Neuron (in vitro differentiated cells): ENCODE measurements around the gene LARGE1.

Experiments used
- H2AFZ ChIP-seq: one replicate; pipeline ENCODE4 v1.6.1; 2013; ENCODE audit warnings: low read depth, mild to moderate bottlenecking, inconsistent platforms, low read length, moderate library complexity
- H3K27me3 ChIP-seq: one replicate; pipeline ENCODE4 v1.6.1; 2013; ENCODE audit warnings: low read length; ENCODE audit not compliant: insufficient read depth
- H3K36me3 ChIP-seq: one replicate; pipeline ENCODE4 v1.6.1; 2013; ENCODE audit warnings: low read length; ENCODE audit not compliant: insufficient read depth
- H3K4me1 ChIP-seq: one replicate; pipeline ENCODE4 v1.6.1; 2013; ENCODE audit warnings: low read length; ENCODE audit not compliant: insufficient read depth
- H3K4me3 ChIP-seq: 2 replicates; pipeline ENCODE4 v1.5.1; 2013; ENCODE audit warnings: mild to moderate bottlenecking, low read length, moderate library complexity
- H3K9me3 ChIP-seq: one replicate; pipeline ENCODE4 v1.6.1; 2013; ENCODE audit warnings: low read length

The LARGE1 gene

GRCh38 chr22:33728847-33729246 lies 191.4 kb downstream of the LARGE1 start:
- Histone ChIP-seq H2AFZ (no peak overlapping the region), H3K4me3 (no peak overlapping the region), H3K4me1 (peaks cover 14% of the 10 kb centered on the region), H3K36me3 (no peaks in the 10 kb centered on the region), H3K9me3 (no peaks in the 10 kb centered on the region), H3K27me3 (no peaks in the 10 kb centered on the region)

DNA sequence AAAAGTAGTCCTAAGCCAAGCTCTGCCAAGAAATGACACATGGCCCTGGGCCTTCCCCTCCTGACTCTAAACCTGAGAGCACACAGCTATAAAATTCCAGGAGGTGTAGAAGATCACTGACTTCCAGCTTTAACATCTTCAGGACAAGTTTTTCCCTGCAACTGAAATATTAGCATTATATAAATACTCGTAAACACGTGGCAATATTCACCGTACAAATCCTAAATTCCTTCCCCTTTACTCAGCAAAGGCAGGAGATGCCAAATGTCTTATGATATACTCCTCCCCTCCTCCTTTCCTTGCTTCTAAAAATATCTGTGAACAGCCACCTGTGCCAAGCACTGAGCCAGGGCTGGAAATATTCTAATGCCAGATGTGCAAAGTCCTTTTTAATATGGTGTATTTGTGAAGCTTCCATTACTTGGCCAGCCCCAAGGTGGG lies 194.0 kb downstream of the LARGE1 start:
- Histone ChIP-seq H3K27me3 (no peaks in the 10 kb centered on the region), H2AFZ (no peak overlapping the region)

GRCh38 chr22:33723915-33724314 lies 196.4 kb downstream of the LARGE1 start:
- Histone ChIP-seq H3K4me3 (no peak overlapping the region), H3K4me1 (peaks cover 30% of the 10 kb centered on the region), H3K27me3 (no peaks in the 10 kb centered on the region), H3K9me3 (peaks cover 3% of the 10 kb centered on the region), H3K36me3 (no peaks in the 10 kb centered on the region), H2AFZ (no peak overlapping the region)

More for the DNA sequence above, 194.0 kb downstream of the LARGE1 start:
- no peaks in the 10 kb centered on the region for H3K36me3 ChIP-seq
- H3K4me3 ChIP-seq: no peak overlapping the region
- H3K4me1 ChIP-seq: peaks cover 30% of the 10 kb centered on the region
- no peaks in the 10 kb centered on the region for H3K9me3 ChIP-seq

DNA sequence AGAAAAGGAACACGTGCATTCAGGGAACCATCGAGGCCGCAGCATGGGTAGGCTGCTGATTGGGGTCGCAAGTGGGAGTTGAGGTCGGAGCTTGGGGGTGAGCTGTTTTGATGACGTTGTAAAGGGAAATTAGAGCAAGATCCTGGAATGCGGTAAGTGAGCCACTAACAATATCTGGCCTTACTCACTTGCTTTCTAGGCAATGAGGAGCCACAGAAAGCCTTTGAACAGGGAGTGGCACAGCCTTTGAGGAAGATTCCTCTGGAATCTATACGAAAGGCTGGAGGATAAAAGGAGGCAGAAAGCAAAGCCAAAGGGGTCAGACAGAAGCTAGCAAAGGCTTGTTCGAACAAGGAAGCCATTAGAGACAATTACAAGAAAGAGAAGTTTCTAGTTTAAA lies 197.5 kb downstream of the LARGE1 start:
- no peak overlapping the region for H2AFZ ChIP-seq
- no peaks in the 10 kb centered on the region for H3K36me3 ChIP-seq
- peaks cover 6% of the 10 kb centered on the region for H3K9me3 ChIP-seq
- H3K4me3 ChIP-seq: no peak overlapping the region
- peaks cover 30% of the 10 kb centered on the region for H3K4me1 ChIP-seq
- no peaks in the 10 kb centered on the region for H3K27me3 ChIP-seq

- H3K4me3 ChIP-seq: no peak overlapping the region
- no peaks in the 10 kb centered on the region for H3K27me3 ChIP-seq
- H3K36me3 ChIP-seq: no peaks in the 10 kb centered on the region
- no peak overlapping the region for H2AFZ ChIP-seq
- H3K4me1 ChIP-seq: peaks cover 30% of the 10 kb centered on the region
- peaks cover 6% of the 10 kb centered on the region for H3K9me3 ChIP-seq
Observed at GRCh38 chr22:33720166-33720878, 200.0 kb downstream of the LARGE1 start.

GRCh38 chr22:33717694-33718396 lies 202.4 kb downstream of the LARGE1 start:
- no peaks in the 10 kb centered on the region for H3K27me3 ChIP-seq
- H3K9me3 ChIP-seq: peaks cover 14% of the 10 kb centered on the region
- no peaks in the 10 kb centered on the region for H3K36me3 ChIP-seq
- peaks cover 15% of the 10 kb centered on the region for H3K4me1 ChIP-seq
- H2AFZ ChIP-seq: no peak overlapping the region
- H3K4me3 ChIP-seq: no peak overlapping the region

GRCh38 chr22:33715237-33715985 lies 204.9 kb downstream of the LARGE1 start:
- Histone ChIP-seq H3K4me3 (no peak overlapping the region), H3K36me3 (no peaks in the 10 kb centered on the region), H3K4me1 (peaks cover 33% of the 10 kb centered on the region), H2AFZ (no peak overlapping the region), H3K27me3 (no peaks in the 10 kb centered on the region), H3K9me3 (peaks cover 11% of the 10 kb centered on the region)

GRCh38 chr22:33710326-33710725 lies 209.9 kb downstream of the LARGE1 start:
- H3K4me1 ChIP-seq: peaks cover 47% of the 10 kb centered on the region
- no peaks in the 10 kb centered on the region for H3K27me3 ChIP-seq
- no peak overlapping the region for H2AFZ ChIP-seq
- H3K36me3 ChIP-seq: no peaks in the 10 kb centered on the region
- no peak overlapping the region for H3K4me3 ChIP-seq
- peaks cover 7% of the 10 kb centered on the region for H3K9me3 ChIP-seq

- Histone ChIP-seq H3K9me3 (peaks cover 2% of the 10 kb centered on the region), H2AFZ (no peak overlapping the region), H3K4me3 (no peak overlapping the region), H3K4me1 (peaks cover 39% of the 10 kb centered on the region), H3K27me3 (no peaks in the 10 kb centered on the region), H3K36me3 (no peaks in the 10 kb centered on the region)
Observed at GRCh38 chr22:33707581-33707980, 212.7 kb downstream of the LARGE1 start.

GRCh38 chr22:33706100-33706499 lies 214.2 kb downstream of the LARGE1 start:
- Histone ChIP-seq H3K4me3 (no peak overlapping the region), H3K27me3 (no peaks in the 10 kb centered on the region), H3K9me3 (peaks cover 2% of the 10 kb centered on the region), H3K36me3 (no peaks in the 10 kb centered on the region), H3K4me1 (peaks cover 30% of the 10 kb centered on the region), H2AFZ (no peak overlapping the region)

DNA sequence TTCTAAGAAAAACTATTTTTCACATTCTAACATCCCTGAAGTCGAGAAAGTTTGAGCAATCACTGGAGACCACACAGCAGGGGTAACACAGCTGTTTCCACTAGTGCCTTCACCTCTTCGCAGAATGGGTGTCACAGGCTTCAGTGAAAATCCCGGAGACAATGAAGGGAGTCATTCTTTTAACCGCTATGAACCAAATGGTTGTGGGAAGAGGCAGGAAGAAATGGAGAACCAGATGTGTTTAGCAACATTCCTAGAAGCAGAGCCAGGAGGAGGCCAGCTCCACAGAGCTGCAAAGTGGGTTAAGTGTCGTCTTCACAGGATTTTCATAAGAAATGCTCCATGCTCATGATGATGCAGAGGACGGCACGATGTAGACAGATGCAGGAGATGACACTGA lies 221.1 kb downstream of the LARGE1 start:
- Histone ChIP-seq H2AFZ (no peak overlapping the region), H3K4me3 (no peak overlapping the region), H3K27me3 (no peaks in the 10 kb centered on the region), H3K36me3 (peaks cover 5% of the 10 kb centered on the region), H3K4me1 (peaks cover 6% of the 10 kb centered on the region), H3K9me3 (no peaks in the 10 kb centered on the region)

GRCh38 chr22:33697640-33698039 lies 222.6 kb downstream of the LARGE1 start:
- peaks cover 6% of the 10 kb centered on the region for H3K4me1 ChIP-seq
- H3K27me3 ChIP-seq: no peaks in the 10 kb centered on the region
- H3K36me3 ChIP-seq: peaks cover 5% of the 10 kb centered on the region
- H3K9me3 ChIP-seq: no peaks in the 10 kb centered on the region
- no peak overlapping the region for H2AFZ ChIP-seq
- no peak overlapping the region for H3K4me3 ChIP-seq

- Histone ChIP-seq H3K36me3 (no peaks in the 10 kb centered on the region), H3K4me1 (no peaks in the 10 kb centered on the region), H3K9me3 (no peaks in the 10 kb centered on the region), H3K4me3 (no peak overlapping the region), H3K27me3 (no peaks in the 10 kb centered on the region), H2AFZ (no peak overlapping the region)
Observed at GRCh38 chr22:33691057-33691630, 229.1 kb downstream of the LARGE1 start.
